GM11168 (cell line): ENCODE measurements around the gene GDF15.
"Not testable (repeated sequence)": the region's sequence is repeated elsewhere in the genome, so short reads cannot be mapped to it uniquely, and the experiment has no call there.

Source experiments
- in situ Hi-C: fragments of 300-500 bp; cut with MboI; formaldehyde crosslinking; loops from one replicate; pipeline ENCODE4 v1.12.0; 2022; ENCODE audit warnings: low sequenced_read_pairs; ENCODE audit not compliant: unreplicated experiment

The GDF15 gene

DNA sequence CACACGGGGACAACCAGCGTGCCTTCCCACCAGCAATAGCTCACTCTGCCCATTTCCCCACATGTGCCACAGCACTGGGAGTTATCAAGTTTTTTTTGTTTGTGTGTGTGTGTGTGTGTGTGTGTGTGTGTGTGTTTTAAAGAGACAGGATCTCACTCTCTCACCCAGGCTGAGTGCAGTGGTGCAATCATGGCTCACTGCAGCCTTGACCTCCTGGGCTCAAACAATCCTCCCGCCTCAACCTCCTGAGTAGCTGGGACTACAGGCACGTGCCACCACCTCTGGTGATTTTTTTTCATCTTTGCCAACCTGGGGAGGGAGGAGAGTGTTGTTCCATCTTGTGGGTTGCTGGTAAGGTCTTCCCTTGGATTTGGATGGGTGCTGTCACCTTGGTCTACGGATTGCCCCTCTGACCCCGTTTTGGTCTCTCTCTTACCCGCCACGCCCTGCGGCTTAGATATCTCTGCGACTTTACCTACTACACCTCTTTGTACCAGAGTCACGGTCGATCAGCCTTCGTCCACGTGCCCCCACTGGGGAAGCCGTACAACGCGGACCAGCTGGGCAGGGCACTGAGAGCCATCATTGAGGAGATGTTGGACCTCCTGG is 22.9 kb upstream of the GDF15 start:
- in situ Hi-C loops: no loop called here

DNA sequence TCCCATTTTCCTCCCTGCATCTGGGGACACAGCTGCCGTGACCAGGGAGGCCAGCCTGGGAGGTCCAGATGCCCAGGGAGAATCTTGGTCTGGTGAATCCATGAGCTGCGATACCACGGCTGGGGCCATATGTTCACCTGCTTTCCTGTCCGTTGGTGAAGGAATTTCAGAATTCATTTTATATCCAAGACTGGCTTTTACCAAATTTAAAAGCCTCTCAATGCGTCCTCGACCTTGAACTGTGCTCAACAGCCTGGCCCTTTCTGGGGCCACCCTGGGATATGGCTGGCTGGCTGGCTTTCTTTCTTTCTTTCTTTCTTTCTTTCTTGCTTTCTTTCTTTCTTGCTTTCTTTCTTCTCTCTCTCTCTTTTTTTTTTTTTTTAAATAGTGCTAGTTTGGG is 22.2 kb upstream of the GDF15 start:
- in situ Hi-C loops: no loop called here

DNA sequence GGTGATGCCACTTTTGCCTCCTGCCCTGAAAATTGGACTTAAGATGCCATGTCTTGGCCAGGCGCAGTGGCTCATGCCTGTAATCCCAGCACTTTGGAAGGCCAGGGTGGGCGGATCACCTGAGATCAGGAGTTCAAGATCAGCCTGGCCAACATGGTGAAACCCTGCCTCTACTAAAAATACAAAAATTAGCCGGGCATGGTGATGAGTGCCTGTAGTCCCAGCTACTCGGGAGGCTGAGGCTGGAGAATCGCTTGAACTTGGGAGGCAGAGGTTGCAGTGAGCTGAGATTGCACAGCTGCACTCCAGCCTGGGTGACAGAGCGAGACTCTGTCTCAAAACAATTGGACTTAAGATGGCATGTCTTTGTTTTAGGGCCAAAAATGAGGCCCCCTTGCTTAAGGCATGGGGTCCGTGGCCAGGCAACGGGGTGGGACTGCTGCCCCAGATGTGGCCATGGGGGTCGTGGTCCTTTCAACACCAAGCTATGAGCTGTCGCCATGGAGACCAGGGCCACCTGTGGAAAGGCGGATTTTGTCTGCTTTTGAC is 21.6 kb upstream of the GDF15 start:
- in situ Hi-C loops: not testable (repeated sequence)

DNA sequence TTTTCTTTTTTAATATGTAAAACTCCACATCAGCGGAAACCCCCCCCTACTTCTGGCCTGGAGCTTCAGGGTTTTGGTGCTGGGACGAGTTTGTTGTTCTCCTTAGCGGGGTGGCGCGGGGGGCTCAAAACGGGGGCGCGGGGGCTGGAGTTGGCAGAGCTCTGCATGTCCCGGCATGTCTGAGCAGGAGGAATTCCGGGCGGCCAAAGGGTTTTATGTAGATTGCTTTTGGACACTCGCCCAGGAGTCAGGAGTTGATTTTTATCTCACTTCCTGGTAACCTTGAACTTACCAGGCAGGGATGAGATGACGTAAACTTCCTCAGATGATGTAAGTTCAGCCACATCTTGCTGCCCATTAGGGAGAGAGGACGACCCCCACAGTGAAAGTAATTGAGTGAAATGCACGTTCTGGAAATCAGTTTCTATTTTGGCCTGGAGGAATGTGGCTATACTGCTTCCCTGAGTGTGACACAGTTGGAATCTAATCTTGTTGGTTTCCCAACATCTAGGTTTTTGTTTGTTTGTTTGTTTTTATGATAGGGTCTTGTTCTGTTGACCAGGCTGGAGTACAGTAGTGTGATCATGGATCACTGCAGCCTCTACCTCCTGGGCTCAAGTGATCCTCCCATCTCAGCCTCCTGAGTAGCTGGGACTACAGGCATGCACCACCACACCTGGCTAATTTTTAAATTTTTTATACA is 21.0 kb upstream of the GDF15 start:
- in situ Hi-C loops: no loop called here

DNA sequence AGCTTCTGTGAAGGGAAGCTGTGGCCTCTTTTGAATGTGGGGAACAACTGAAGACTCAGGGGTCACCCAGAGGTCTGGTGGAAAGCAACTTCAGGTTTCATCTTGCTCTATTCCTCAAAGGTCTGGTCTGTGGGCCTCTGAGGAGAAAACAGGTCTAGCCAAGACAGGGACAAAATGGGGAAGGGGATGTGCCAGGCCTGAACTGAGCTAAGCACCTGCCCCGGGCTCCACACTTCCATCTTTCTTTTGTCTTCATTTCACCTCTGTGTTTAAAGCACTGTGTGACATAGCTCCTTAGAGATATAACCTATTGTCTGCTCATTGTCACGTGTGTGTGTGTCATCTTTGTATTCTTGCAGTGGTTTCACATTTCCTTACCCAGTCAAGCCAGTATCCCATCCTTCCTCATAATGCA is 19.9 kb upstream of the GDF15 start:
- in situ Hi-C loops: no loop called here

DNA sequence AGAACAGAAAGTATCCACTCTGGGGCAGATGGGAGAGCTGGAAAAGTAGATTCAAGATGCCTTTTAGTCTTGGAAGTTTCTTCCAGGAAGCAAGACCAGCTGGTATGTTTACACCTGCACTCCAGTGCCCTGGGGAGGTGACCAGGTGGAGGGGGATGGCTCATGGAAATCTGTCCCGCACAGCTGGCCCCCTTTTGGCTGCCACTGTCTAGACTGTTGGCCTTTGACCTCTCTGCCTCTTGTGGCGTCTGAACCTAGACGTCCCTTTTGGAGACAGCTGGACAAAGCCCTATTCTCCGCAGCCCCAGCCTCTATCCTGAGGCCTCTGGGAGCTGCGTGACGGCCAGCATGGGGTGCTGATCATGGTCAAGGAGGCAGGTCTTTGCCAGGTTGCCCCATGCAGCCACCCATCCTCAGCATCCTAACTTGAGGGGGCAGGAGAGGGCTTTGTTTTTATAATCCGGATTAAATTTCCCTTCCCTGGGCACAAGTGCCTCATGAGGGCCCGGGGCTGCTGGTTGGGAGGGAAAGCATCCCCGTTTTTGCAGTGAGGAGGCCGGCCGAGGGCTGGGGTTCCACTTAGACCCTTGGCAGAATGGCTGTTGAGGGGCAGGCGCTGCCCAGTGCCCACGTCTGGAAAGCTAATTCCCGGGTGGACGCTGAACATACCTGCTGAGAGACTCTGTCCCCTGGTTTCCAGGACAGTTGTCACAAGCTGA is 17.3 kb upstream of the GDF15 start:
- in situ Hi-C loops: no loop called here

DNA sequence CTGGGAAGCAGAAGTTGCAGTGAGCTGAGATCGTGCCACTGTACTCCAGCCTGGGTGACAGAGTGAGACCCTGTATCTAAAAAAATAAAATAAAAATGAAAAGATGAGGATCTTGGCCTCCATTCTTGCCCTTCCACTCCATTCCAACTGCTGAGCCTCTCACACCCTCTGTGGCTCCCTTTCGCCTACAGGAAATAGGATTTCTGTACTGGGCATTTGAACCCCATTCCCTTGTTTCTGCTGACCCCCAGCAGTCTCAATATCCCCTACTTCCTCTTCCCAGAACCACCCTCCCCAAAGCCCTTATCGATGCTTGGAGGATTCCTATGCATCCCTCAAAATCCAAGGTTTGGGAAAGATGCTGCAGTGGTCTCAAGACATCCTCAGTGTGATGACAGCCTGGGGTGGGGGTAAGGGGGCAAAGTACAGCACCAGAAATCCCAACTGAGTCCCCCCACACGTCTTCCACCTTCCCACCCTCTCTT is 12.5 kb upstream of the GDF15 start:
- in situ Hi-C loops: no loop called here

DNA sequence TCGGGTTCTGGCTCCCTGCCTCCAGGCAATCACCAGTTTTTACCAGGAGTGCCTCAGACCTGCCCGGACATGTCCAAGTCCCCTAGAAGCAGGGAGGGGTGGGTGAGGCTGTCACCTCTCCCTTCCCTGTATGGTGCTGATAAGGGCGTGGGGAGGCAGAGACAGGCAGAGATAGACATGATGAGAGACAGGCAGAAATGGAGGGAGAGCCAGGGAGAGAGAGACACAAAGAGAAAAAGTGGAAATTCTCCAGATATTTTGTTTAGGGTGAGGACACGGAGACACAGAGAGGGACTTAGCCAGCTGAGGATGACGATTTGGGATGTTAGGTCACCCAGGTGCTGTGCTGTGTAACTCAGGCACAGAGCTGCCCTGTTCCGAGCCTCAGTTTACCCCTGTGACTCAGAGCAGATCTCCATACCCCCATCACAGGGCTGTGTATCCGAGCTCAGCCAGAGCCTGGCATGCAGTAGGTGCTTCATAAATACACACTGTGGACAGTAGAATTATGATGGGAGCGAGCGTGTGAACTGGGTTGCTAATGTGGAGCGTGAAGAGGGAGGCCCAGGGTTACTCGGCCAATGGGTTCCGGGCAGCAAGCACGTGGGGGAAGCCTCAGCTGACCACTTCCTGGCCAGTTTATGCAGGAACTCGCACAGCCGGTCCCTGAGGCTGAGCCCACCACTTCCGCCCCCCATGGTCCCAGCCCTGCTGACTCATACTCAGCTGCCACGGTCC is 11.9 kb upstream of the GDF15 start:
- in situ Hi-C loops: no loop called here

DNA sequence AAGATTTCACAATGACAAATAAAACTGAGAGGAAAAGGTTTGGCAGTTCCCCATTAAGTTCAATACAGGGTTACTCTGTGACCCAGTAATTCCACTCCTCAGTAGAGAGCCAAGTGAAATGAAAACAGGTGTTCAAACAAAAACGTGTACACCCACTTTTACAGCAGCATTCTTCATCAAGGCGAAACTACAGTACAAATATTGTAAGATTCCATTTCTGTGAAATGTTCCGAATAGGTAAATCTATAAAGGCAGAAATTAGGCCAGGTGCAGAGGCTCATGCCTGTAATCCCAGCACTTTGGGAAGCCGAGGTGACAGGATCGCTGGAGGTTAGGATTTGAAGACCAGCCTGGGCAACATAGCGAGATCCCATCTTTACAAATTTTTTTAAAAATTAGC is 8.9 kb upstream of the GDF15 start:
- in situ Hi-C loops: no loop called here

DNA sequence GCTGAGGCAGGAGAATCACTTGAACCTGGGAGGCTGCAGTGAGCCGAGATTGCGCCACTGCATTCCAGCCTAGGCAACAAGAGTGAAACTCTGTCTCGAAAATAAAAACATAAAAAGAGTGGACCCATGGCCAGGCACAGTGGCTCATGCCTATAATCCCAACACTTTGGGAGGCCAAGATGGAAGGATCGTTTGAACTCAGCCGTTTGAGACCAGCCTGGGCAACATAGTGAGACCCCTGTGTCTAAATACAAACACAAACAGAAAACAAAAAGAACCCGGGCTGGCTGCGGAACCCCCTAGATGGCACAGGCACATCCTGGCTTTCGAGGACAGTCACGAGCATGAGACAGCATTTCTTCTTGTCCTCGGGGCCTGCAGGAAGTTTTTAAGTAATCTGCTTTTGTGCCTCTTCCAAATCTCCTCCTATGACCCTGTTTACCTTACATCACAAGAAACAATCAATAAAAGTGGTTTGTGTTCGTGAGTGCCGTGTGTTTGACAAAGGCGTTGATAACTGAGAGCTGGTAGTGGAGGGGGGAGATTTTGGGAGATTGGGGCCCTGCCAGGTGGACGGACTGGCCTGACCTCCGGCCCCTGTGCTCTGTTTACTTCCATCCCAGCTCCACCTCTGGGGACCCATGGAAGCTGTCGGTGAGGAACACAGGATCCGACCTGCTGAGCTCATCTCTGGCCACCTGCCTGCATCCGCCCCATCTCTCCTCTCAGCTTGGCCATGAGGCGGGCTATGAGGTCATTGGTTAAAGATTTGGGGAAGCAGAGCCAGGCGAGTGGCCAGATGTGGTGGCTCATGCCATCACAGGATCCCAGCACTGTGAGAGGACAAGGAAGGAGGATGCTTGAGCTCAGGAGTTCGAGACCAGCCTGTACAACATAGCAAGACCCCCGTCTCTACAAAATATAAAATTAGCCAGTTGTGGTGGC is 5.9 kb upstream of the GDF15 start:
- in situ Hi-C loops: no loop called here

DNA sequence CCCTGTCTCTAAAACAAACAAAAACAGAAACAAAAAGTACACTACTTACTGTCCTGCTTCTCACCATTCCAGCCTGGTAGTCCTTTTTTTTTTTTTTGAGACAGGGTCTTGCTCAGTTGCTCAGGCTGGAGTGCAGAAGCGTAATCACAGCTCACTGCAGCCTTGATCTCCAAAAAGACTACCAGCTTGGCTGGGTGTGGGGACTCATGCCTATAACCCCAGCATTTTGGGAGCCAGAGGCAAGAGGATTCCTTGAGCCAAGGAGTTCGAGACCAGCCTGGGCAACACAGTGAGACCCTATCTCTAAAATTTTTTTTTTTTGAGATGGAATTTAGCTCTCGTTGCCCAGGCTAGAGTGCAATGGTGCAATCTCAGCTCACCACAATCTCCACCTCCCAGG is 5.1 kb upstream of the GDF15 start:
- in situ Hi-C loops: no loop called here

DNA sequence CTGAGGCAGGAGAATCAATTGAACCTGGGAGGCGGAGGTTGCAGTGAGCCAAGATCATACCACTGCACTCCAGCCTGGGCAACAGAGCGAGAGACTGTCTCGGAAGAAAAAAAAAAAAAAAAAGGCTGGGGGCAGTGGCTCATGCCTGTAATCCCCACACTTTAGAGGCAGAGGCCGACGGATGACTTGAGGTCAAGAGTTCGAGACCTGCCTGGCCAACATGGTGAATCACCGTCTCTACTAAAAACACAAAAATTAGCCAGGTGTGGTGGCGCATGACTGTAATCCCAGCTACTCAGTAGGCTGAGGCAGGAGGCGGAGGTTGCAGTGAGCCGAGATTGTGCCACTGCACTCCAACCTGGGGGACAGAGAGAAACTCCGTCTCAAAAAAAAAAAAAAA is 2.3 kb upstream of the GDF15 start:
- in situ Hi-C loops: not testable (repeated sequence)

DNA sequence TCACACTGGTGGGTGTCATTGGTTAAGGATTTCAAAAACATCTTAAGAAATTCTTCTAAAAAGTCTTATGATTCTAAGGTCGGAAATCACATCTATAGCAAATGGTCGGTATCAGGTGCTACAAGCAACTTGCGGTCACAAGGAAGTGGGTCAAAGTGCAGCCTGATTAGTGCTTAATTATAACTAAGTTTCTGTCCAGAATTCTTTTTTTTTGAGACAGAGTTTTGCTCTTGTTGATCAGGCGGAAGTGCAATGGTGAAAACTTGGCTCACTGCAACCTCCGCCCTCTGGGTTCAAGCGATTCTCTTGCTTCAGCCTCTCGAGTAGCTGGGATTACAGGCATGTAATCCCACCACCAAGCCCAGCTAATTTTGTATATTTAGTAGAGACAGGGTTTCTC is 1.2 kb upstream of the GDF15 start:
- in situ Hi-C loops: no loop called here

DNA sequence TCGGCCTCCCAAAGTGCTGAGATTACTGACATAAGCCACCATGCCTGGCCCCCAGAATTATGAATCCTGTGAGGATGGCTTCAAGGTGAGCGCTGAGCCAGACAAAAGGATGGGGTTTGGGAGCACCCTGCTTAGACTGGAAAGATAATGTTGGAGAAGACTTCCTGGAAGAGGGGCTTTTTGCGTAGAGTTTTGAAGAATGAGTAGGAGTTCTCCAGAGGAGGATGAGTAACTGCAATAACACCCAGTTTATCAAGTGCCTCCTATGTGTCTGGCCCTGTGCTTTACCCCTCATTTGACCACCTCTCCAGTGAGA is 641 bp upstream of the GDF15 start:
- in situ Hi-C loops: no loop called here

DNA sequence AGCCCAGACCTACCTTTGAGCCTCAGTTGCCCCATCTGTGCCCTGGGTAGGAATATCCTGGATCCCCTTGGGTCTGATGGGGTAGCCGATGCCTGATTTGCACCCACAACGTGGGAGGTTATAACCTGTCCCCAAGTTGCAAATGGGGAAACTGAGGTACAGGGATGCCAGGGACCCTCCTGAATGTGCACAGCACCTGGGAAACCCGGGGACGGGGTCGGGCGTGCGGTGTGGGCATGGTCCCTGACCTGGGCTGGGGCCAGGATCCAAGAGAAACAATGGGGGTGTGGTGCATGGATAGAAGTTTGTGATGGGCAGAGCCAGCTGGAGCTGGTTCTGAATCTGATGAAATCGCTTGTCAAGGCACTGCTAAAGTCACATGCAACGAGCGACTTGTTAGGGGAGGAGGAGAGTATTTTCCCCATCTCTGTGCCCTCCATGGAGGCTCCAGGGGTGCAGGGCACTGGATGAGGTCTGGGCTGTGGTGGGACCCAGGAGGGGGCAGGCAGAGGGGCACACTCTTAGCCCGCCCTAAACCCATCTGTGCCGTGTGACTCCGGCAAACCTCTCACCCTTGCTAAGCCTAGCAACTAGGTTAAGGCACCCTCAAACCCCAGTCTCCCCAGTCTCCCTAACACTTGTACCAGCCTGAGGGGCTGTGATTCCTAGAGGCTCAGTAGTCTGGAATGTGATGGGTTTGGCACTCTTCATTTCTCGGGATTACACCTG is 749 bp downstream of the GDF15 start:
- in situ Hi-C loops: no loop called here

DNA sequence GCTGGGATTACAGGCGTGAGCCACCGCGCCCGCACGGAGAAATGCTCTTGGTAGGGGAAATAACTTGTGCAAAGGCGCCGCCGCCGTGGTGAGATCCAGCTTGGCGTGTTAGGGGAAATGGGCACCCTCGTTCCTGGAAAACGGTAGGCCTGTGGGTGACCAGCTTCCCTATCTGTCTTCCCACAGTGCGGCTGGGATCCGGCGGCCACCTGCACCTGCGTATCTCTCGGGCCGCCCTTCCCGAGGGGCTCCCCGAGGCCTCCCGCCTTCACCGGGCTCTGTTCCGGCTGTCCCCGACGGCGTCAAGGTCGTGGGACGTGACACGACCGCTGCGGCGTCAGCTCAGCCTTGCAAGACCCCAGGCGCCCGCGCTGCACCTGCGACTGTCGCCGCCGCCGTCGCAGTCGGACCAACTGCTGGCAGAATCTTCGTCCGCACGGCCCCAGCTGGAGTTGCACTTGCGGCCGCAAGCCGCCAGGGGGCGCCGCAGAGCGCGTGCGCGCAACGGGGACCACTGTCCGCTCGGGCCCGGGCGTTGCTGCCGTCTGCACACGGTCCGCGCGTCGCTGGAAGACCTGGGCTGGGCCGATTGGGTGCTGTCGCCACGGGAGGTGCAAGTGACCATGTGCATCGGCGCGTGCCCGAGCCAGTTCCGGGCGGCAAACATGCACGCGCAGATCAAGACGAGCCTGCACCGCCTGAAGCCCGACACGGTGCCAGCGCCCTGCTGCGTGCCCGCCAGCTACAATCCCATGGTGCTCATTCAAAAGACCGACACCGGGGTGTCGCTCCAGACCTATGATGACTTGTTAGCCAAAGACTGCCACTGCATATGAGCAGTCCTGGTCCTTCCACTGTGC is 2.4 kb downstream of the GDF15 start:
- in situ Hi-C loops: no loop called here

DNA sequence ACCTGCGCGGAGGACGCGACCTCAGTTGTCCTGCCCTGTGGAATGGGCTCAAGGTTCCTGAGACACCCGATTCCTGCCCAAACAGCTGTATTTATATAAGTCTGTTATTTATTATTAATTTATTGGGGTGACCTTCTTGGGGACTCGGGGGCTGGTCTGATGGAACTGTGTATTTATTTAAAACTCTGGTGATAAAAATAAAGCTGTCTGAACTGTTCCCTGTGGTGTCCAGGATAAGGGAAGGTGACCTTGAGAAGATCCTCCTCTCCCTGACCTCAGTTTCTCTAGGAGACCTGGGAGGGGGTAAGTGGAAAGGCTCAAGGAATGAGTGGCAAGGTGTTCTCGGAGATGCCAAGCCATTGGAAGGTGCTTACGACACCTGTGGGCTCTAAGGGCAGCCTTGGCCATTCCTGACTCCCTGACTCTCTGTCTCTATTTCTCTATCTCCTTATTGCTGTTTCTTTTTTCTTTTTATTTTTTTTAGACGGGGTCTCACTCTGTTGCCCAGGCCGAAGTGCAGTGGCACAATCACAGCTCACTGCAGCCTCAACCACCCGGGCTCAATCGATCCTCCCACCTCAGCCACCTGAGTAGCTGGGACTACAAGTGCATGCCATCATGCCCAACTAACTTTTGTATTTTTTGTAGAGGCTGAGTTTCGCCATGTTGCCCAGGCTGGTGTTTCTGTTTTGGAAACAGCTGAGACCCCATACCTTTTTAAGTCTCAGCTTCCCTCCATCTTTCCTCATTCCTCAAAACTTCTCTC is 3.2 kb downstream of the GDF15 start:
- in situ Hi-C loops: no loop called here

DNA sequence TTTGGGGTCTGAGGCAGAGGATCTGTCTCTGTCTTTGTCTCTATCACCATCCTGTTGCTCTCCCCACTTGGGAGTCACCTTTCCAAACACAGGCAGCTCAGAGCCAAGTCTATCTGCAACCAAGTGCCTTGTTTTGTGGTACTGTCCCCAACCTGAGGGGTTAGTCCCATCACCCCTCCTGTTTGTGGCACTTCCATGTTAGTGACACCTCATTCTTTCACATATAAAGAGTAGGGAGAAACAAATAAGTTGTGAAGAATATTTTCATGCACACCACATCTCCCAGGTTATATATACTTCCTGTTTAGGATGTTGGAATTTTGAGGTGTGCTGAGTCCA is 3.7 kb downstream of the GDF15 start:
- in situ Hi-C loops: no loop called here
